HepG2 (cell line): ENCODE data around the gene MPO. TPM values are rescaled to one million over a fixed set of nuclear protein-coding genes. Genes with fewer than 3 reads are reported as not detected.

ENCODE experiments used
- BRCA1 ChIP-seq: sonication (generic); formaldehyde crosslinking; IDR thresholded peaks from 2 replicates; pipeline ENCODE4 v1.4.0; 2020; ENCODE audit warnings: missing genetic modification reagents
- CENPT ChIP-seq: sonication (generic); formaldehyde crosslinking; IDR thresholded peaks from 2 replicates; pipeline ENCODE4 v1.8.0; 2022; ENCODE audit warnings: low read depth, mild to moderate bottlenecking, moderate library complexity, missing genetic modification reagents
- CHD4 ChIP-seq: fragments of 200-600 bp; sonication (generic); IDR thresholded peaks from 2 replicates; pipeline ENCODE4 v1.7.0; 2017; ENCODE audit warnings: mild to moderate bottlenecking, low read length, borderline replicate concordance
- ETV6 ChIP-seq: sonication (generic); formaldehyde crosslinking; conservative IDR thresholded peaks from 2 replicates; pipeline ENCODE4 v1.4.0; 2020; ENCODE audit warnings: missing genetic modification reagents
- MLLT10 ChIP-seq: sonication (generic); formaldehyde crosslinking; IDR thresholded peaks from 2 replicates; pipeline ENCODE4 v1.4.0; 2020; ENCODE audit warnings: missing genetic modification reagents
- ZFP62 ChIP-seq: sonication (generic); formaldehyde crosslinking; IDR thresholded peaks from 2 replicates; pipeline ENCODE4 v1.4.0; 2020; ENCODE audit warnings: missing genetic modification reagents
- ZNF776 ChIP-seq: sonication (generic); formaldehyde crosslinking; IDR thresholded peaks from 2 replicates; pipeline ENCODE4 v1.4.0; 2020; ENCODE audit warnings: mild to moderate bottlenecking, missing genetic modification reagents
- polyA plus RNA-seq, 8 experiments: library from polyadenylated mRNA; depleted of rRNA in 3 of 8; stranded (reverse) in 7 of 8; unstranded in 1 of 8; fragments of >200 nt; fragmentation: Illumina TruSeq in 4 of 8; extraction: Trizol in 4 of 8; gene quantifications; 2 replicates each; pipeline versions ENCODE4 v1.2.1 to v1.2.3, GENCODE V29; 2011 to 2016; ENCODE audit warnings: low read depth in 4 of 8, missing spikeins in 1 of 8, mixed read lengths in 1 of 8; ENCODE audit not compliant: insufficient read depth in 1 of 8
- total RNA-seq, 5 experiments: library from RNA; depleted of rRNA; stranded (reverse); fragments of >200 nt; fragmentation: Illumina TruSeq; extraction: Trizol; gene quantifications; 2 replicates each; pipeline ENCODE4 v1.2.3, GENCODE V29; 2016; ENCODE audit warnings: low read depth in 1 of 5
- TF ChIP-seq, protein P1 (sequence below): sonication (generic); formaldehyde crosslinking; IDR thresholded peaks from 2 replicates; pipeline ENCODE4 v1.5.0; 2020; ENCODE audit warnings: mild to moderate bottlenecking, missing genetic modification reagents
- TF ChIP-seq, protein P2 (sequence below): sonication (generic); formaldehyde crosslinking; IDR thresholded peaks from 2 replicates; pipeline ENCODE4 v1.4.0; 2020; ENCODE audit warnings: mild to moderate bottlenecking, low read depth, missing genetic modification reagents

MPO gene
- total and polyA plus RNA-seq, 2 of the 13 experiments (the other 11 are each of a cell fraction or from before 2014, with no cell fraction given) = not detected

GRCh38 chr17:58280480-58281217, at the start of gene MPO (continued):
- TF ChIP-seq ZNF776 (CRISPR knock-in tag) (no peak), ZFP62 (CRISPR knock-in tag) (no peak), BRCA1 (CRISPR knock-in tag) (no peak), CHD4 (no peak), ETV6 (CRISPR knock-in tag) (no peak), CENPT (CRISPR knock-in tag) (no peak), MLLT10 (CRISPR knock-in tag) (no peak)
- TF ChIP-seq, protein P1, sequence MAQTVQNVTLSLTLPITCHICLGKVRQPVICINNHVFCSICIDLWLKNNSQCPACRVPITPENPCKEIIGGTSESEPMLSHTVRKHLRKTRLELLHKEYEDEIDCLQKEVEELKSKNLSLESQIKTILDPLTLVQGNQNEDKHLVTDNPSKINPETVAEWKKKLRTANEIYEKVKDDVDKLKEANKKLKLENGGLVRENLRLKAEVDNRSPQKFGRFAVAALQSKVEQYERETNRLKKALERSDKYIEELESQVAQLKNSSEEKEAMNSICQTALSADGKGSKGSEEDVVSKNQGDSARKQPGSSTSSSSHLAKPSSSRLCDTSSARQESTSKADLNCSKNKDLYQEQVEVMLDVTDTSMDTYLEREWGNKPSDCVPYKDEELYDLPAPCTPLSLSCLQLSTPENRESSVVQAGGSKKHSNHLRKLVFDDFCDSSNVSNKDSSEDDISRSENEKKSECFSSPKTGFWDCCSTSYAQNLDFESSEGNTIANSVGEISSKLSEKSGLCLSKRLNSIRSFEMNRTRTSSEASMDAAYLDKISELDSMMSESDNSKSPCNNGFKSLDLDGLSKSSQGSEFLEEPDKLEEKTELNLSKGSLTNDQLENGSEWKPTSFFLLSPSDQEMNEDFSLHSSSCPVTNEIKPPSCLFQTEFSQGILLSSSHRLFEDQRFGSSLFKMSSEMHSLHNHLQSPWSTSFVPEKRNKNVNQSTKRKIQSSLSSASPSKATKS (CRISPR knock-in tag) = no peak
- TF ChIP-seq, protein P2, sequence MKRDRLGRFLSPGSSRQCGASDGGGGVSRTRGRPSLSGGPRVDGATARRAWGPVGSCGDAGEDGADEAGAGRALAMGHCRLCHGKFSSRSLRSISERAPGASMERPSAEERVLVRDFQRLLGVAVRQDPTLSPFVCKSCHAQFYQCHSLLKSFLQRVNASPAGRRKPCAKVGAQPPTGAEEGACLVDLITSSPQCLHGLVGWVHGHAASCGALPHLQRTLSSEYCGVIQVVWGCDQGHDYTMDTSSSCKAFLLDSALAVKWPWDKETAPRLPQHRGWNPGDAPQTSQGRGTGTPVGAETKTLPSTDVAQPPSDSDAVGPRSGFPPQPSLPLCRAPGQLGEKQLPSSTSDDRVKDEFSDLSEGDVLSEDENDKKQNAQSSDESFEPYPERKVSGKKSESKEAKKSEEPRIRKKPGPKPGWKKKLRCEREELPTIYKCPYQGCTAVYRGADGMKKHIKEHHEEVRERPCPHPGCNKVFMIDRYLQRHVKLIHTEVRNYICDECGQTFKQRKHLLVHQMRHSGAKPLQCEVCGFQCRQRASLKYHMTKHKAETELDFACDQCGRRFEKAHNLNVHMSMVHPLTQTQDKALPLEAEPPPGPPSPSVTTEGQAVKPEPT = no peak
- TF ChIP-seq, all 625 proteins: peak for 0
